Stimulated activated naive CD4-positive, alpha-beta T cell treated with Interleukin-2 at 50 U/mL for 16 hours (primary cell): Measurements from ENCODE around the gene EVPL.
"Not testable (repeated sequence)": the region's sequence is repeated elsewhere in the genome, so short reads cannot be mapped to it uniquely, and the experiment has no call there.

Source experiments
- DNase-seq: peaks from one replicate; lab custom pipeline; 2025; lab: John Stamatoyannopoulos, UW

Gene EVPL

GRCh38 chr17:75996665-75997590 lies 30.2 kb downstream of the EVPL start:
- DNase-seq = peak; percentile 6

- no peak for DNase-seq
Measured at GRCh38 chr17:75995385-75995925, 31.7 kb downstream of the EVPL start.

- DNase-seq = no peak
Measured at GRCh38 chr17:75994802-75995370, 32.2 kb downstream of the EVPL start.

- no peak for DNase-seq
Measured at GRCh38 chr17:75991396-75991795, 35.7 kb downstream of the EVPL start.

GRCh38 chr17:75987041-75987440 lies 40.1 kb downstream of the EVPL start:
- DNase-seq = no peak

GRCh38 chr17:75985986-75986385 lies 41.1 kb downstream of the EVPL start:
- DNase-seq = no peak

GRCh38 chr17:75983501-75984181 lies 43.5 kb downstream of the EVPL start:
- DNase-seq = no peak

GRCh38 chr17:75981019-75981615 lies 46.0 kb downstream of the EVPL start:
- no peak for DNase-seq

GRCh38 chr17:75980188-75981018 lies 46.7 kb downstream of the EVPL start:
- no peak for DNase-seq

GRCh38 chr17:75979705-75980187 lies 47.4 kb downstream of the EVPL start:
- DNase-seq = no peak

- peak; percentile 97 for DNase-seq
Measured at GRCh38 chr17:75978938-75979704, 48.0 kb downstream of the EVPL start, which contains the start of the genes ACOX1 and TEN1. Gene ACOX1 (minus strand): TSS chr17:75979166. CDS start chr17:75979073, 93 bp downstream. Gene TEN1 (plus strand): TSS chr17:75979240. CDS start chr17:75986193, 6,953 bp downstream.

GRCh38 chr17:75976175-75976848 lies 50.8 kb downstream of the EVPL start:
- DNase-seq = no peak

GRCh38 chr17:75975757-75976174 lies 51.3 kb downstream of the EVPL start:
- DNase-seq = no peak

GRCh38 chr17:75975187-75975586 lies 51.9 kb downstream of the EVPL start:
- DNase-seq = not testable (repeated sequence)

GRCh38 chr17:75970626-75971025 lies 56.5 kb downstream of the EVPL start:
- DNase-seq = no peak

GRCh38 chr17:75970011-75970523 lies 57.0 kb downstream of the EVPL start:
- no peak for DNase-seq

GRCh38 chr17:75969044-75969443 lies 58.1 kb downstream of the EVPL start:
- DNase-seq = not testable (repeated sequence)

- DNase-seq = no peak
Measured at GRCh38 chr17:75965468-75965867, 61.6 kb downstream of the EVPL start.

GRCh38 chr17:75959839-75960511 lies 67.1 kb downstream of the EVPL start:
- no peak for DNase-seq
